ENCODE measurements around the gene DNAH11.
"Not testable (repeated sequence)": the region's sequence is repeated elsewhere in the genome, so short reads cannot be mapped to it uniquely, and the experiment has no call there.

Gene DNAH11

DNA sequence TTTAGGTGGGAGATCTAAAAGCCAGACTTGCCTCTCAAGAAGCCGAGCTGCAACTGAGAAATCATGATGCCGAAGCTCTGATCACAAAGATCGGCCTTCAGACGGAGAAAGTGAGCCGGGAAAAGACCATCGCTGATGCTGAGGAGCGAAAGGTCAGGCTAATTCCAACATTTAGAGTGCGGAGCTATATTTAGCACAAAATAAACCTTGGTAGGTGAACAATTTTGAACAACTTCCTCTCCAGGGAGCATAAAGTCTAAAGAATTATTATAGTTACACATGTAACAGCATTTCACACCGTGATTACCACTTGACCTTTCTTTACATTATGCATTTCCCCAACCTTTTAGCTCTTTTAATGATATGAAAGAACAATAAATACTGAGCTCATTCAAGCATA is 236.1 kb downstream of the DNAH11 start:
- no peaks in the 10 kb centered on the region for H3K36me3 ChIP-seq (ENCODE audit: insufficient read depth, low read length)
- no peaks in the 10 kb centered on the region for H3K27me3 ChIP-seq (ENCODE audit: control insufficient read depth, insufficient read depth, low read length)
- no peaks in the 10 kb centered on the region for H3K9me3 ChIP-seq (replicated peaks; ENCODE audit: low read length)
- H3K4me1 ChIP-seq (ENCODE audit: control insufficient read depth, insufficient read depth, low read length) = no peaks in the 10 kb centered on the region
- H3K9ac ChIP-seq (ENCODE audit: low read depth, low read length) = no peak overlapping the region
- H3K4me3 ChIP-seq (ENCODE audit: low read length) = no peak overlapping the region
- no peak overlapping the region for H3K4me2 ChIP-seq (ENCODE audit: low read length)

DNA sequence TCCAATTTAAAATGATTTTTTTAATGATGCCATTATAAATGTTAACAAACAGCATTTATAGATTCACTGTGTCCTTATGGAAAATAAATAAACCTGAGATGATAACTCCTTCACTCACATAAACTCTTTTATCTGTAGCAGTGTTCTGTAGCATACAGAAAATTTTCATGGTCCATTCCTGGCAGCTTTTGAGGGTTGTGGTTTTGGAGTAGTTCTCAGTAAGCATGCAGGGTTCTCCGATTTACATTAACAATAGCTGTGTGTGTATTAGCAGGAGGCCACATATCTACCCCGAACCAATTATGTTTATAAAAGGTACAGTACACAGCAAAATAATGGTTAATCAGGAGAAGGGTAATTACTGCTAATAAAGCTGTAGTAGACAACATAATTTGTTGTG is 240.2 kb downstream of the DNAH11 start:
- Histone ChIP-seq H3K4me2 (ENCODE audit: low read length) (no peak overlapping the region), H3K36me3 (ENCODE audit: insufficient read depth, low read length) (no peaks in the 10 kb centered on the region), H3K4me3 (ENCODE audit: low read length) (no peak overlapping the region), H3K27me3 (ENCODE audit: control insufficient read depth, insufficient read depth, low read length) (no peaks in the 10 kb centered on the region), H3K9ac (ENCODE audit: low read depth, low read length) (no peak overlapping the region), H3K9me3 (replicated peaks; ENCODE audit: low read length) (no peaks in the 10 kb centered on the region), H3K4me1 (ENCODE audit: control insufficient read depth, insufficient read depth, low read length) (no peaks in the 10 kb centered on the region)

DNA sequence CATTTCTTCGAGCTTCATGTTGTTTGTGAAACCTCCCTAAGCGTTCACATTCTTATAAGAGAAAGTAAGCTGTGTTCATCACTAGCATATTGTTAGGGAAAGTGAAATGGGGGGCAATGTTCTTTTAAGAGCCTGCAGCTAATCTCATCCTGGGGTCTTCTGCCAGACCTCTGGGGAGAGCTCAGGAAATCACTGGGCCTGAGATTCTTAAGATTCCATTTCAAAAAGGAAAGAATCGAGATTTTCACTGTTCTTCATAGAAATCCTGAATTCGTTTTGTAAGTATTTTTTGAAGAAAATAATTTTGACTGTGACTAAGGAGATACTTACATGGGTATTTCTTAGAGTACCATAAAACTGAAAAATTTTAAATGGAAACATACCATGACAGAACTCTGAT is 242.2 kb downstream of the DNAH11 start:
- H3K27me3 ChIP-seq (ENCODE audit: control insufficient read depth, insufficient read depth, low read length) = no peaks in the 10 kb centered on the region
- no peaks in the 10 kb centered on the region for H3K4me1 ChIP-seq (ENCODE audit: control insufficient read depth, insufficient read depth, low read length)
- no peaks in the 10 kb centered on the region for H3K9me3 ChIP-seq (replicated peaks; ENCODE audit: low read length)
- no peak overlapping the region for H3K4me3 ChIP-seq (ENCODE audit: low read length)
- no peaks in the 10 kb centered on the region for H3K36me3 ChIP-seq (ENCODE audit: insufficient read depth, low read length)
- H3K4me2 ChIP-seq (ENCODE audit: low read length) = no peak overlapping the region
- no peak overlapping the region for H3K9ac ChIP-seq (ENCODE audit: low read depth, low read length)

DNA sequence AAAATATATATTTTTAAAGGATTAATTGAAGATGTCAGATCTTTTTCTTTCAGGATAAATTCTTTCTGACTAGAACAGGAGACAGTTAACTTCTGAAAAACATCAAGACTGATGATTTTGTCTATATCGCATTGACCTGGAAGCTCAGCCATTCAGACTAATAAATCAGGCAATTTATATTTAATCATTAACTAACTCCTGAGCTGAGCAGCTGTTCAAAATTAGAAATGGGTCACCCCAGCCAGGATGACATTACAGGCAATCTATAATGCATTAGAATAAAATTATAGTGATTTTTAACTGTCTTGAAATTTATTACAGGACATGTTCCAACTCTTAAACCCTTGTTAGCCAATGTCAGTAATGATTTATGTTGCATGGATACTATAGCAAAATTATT is 263.0 kb downstream of the DNAH11 start:
- H3K4me1 ChIP-seq (ENCODE audit: control insufficient read depth, insufficient read depth, low read length) = no peaks in the 10 kb centered on the region
- H3K9me3 ChIP-seq (replicated peaks; ENCODE audit: low read length) = no peaks in the 10 kb centered on the region
- H3K4me2 ChIP-seq (ENCODE audit: low read length) = no peak overlapping the region
- H3K36me3 ChIP-seq (ENCODE audit: insufficient read depth, low read length) = no peaks in the 10 kb centered on the region
- no peak overlapping the region for H3K4me3 ChIP-seq (ENCODE audit: low read length)
- no peak overlapping the region for H3K9ac ChIP-seq (ENCODE audit: low read depth, low read length)
- no peaks in the 10 kb centered on the region for H3K27me3 ChIP-seq (ENCODE audit: control insufficient read depth, insufficient read depth, low read length)

DNA sequence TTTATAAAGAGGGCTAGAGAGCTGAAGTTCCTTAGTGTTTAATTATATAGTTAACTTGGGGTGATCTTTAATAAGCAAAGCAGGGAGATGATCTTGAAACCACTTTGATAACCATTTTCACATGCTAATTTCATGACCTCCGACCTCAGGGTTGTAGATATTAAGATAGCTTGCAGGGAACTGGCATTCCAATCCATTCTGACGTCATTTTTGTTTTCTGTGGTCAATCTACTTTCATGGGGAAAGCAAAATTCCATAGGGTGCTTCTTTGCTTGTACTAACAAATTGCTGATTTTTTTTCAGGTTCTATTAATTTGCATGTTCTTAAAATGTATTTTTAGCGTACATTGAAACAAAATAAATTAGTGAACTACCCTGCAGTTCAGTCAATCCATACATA is 263.5 kb downstream of the DNAH11 start:
- H3K4me3 ChIP-seq (ENCODE audit: low read length) = no peak overlapping the region
- no peaks in the 10 kb centered on the region for H3K4me1 ChIP-seq (ENCODE audit: control insufficient read depth, insufficient read depth, low read length)

DNA sequence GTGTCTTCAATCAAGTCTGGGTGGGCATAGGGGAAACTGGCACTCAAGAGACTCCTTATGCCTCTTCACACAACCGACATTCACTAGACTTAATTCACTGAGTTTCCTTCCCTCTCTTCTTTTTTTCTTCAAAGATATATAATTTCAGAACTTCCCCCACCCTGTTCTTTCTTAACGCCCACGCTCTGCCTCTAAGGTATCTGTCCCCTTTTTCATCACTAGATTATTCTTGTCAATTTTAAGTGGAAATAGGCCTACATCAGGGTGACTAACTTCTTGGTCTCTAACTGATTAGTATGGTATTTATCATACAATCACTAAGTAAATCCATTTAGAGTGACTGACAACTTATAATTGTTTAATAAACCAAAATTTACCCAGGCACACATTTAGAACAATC is 276.2 kb downstream of the DNAH11 start:
- no peaks in the 10 kb centered on the region for H3K4me1 ChIP-seq (ENCODE audit: control insufficient read depth, insufficient read depth, low read length)
- no peaks in the 10 kb centered on the region for H3K9me3 ChIP-seq (replicated peaks; ENCODE audit: low read length)
- no peaks in the 10 kb centered on the region for H3K36me3 ChIP-seq (ENCODE audit: insufficient read depth, low read length)
- no peaks in the 10 kb centered on the region for H3K27me3 ChIP-seq (ENCODE audit: control insufficient read depth, insufficient read depth, low read length)
- no peak overlapping the region for H3K4me2 ChIP-seq (ENCODE audit: low read length)
- no peak overlapping the region for H3K4me3 ChIP-seq (ENCODE audit: low read length)
- no peak overlapping the region for H3K9ac ChIP-seq (ENCODE audit: low read depth, low read length)

More for the DNA sequence above, 263.5 kb downstream of the DNAH11 start:
- Histone ChIP-seq H3K9me3 (replicated peaks; ENCODE audit: low read length) (no peaks in the 10 kb centered on the region), H3K27me3 (ENCODE audit: control insufficient read depth, insufficient read depth, low read length) (no peaks in the 10 kb centered on the region), H3K9ac (ENCODE audit: low read depth, low read length) (no peak overlapping the region), H3K4me2 (ENCODE audit: low read length) (no peak overlapping the region), H3K36me3 (ENCODE audit: insufficient read depth, low read length) (no peaks in the 10 kb centered on the region)

DNA sequence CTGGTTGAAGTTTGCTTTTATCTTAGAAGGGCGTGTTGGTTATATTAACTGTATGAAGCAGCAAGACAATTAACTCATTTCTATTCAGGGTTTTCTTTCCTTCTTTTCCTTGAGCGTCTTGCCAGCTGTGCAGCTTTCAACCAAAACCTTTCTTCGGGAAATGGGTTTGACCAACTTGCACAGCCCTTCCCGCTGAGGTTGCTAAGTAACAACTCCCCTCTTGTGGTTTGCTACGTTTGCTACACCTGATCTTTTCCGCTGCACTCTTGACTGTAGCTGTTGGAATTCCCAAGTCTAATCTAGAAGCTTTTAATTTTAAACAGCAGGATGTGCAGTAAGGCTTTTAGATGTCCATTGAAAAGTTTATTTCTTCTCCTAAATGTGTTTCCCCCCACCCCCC is 286.0 kb downstream of the DNAH11 start:
- no peak overlapping the region for H3K9ac ChIP-seq (ENCODE audit: low read depth, low read length)
- H3K4me2 ChIP-seq (ENCODE audit: low read length) = no peak overlapping the region
- peaks cover 5% of the 10 kb centered on the region for H3K27me3 ChIP-seq (ENCODE audit: control insufficient read depth, insufficient read depth, low read length)
- no peaks in the 10 kb centered on the region for H3K36me3 ChIP-seq (ENCODE audit: insufficient read depth, low read length)
- no peak overlapping the region for H3K4me3 ChIP-seq (ENCODE audit: low read length)
- no peaks in the 10 kb centered on the region for H3K9me3 ChIP-seq (replicated peaks; ENCODE audit: low read length)
- no peaks in the 10 kb centered on the region for H3K4me1 ChIP-seq (ENCODE audit: control insufficient read depth, insufficient read depth, low read length)

DNA sequence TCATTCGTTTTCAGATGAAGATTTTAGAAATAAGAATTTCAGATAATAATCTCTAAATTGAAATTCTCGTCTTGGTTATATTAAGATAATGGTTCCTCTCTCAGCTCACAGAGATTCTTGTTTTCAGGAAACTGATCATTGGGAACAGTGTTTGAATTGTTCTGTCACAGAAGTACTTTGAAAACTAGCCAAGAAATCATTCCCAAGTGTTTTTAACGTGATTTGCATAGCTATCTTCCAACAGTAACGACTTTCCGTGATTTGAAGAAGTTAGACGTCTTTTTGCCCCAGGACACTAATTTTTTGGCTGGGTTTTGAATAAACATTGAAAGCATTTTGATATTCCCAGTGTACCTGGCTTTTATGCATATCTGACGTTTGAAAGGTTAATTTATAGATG is 286.9 kb downstream of the DNAH11 start:
- H3K4me3 ChIP-seq (ENCODE audit: low read length) = no peak overlapping the region
- no peaks in the 10 kb centered on the region for H3K4me1 ChIP-seq (ENCODE audit: control insufficient read depth, insufficient read depth, low read length)
- peaks cover 5% of the 10 kb centered on the region for H3K27me3 ChIP-seq (ENCODE audit: control insufficient read depth, insufficient read depth, low read length)
- H3K9me3 ChIP-seq (replicated peaks; ENCODE audit: low read length) = no peaks in the 10 kb centered on the region
- H3K9ac ChIP-seq (ENCODE audit: low read depth, low read length) = no peak overlapping the region
- no peak overlapping the region for H3K4me2 ChIP-seq (ENCODE audit: low read length)
- H3K36me3 ChIP-seq (ENCODE audit: insufficient read depth, low read length) = no peaks in the 10 kb centered on the region

DNA sequence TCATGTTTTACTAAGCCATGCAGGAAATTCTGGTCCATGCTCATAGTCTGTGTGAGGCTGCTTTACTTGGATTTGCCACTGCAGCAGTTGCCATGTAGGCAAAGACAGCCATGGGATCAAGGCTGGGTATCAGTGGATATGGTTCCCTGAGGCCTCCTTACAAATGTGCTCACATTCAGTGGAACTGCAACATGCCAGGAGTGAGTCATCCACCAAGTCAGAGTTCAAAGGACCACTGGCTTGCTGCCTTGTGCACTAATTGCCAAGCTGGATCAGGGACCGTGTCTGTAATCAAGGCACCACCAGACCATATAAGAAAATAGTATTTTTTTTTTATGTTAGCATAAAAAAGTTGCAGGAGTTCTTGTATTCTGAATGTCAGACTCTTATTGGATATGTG is 301.9 kb downstream of the DNAH11 start:
- H3K9me3 ChIP-seq (replicated peaks; ENCODE audit: low read length) = no peaks in the 10 kb centered on the region
- no peaks in the 10 kb centered on the region for H3K4me1 ChIP-seq (ENCODE audit: control insufficient read depth, insufficient read depth, low read length)
- H3K4me2 ChIP-seq (ENCODE audit: low read length) = no peak overlapping the region
- no peaks in the 10 kb centered on the region for H3K36me3 ChIP-seq (ENCODE audit: insufficient read depth, low read length)
- no peak overlapping the region for H3K9ac ChIP-seq (ENCODE audit: low read depth, low read length)
- H3K4me3 ChIP-seq (ENCODE audit: low read length) = no peak overlapping the region
- H3K27me3 ChIP-seq (ENCODE audit: control insufficient read depth, insufficient read depth, low read length) = no peaks in the 10 kb centered on the region

DNA sequence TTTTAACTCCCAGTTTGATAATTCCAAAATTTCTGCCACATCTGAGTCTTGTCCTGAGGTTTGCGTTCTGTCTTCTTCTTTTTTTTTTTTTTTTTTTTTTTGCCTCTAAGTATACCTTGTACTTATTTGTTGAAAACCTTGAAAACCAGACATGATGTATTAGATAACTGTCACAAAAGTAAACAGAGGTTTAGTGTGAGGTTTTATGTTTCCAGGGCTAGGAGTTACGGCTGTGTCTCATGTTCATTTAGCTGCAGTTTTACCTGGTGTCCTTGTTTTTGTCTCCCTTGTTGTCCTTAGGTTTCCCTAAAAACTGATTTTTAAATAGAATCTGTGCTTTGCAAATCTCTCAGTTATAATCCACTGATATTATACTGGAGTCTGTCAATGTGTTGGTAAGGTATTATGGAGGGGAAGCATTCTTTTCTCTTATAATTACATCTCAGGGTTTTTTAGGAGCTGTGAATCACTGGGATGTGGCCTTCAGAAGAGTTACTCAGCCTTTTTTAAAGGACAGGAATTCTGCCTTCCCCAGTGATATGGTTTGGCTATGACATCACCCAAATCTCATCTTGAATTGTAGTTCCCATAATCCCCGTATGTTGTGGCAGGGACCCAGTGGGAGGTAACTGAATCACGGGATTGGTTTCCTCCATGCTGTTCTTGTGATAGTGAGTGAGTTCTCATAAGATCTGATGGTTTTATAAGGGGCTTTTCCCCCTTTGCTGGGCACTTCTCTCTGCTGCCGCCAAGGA is 307.9 kb downstream of the DNAH11 start:
- Histone ChIP-seq H3K36me3 (ENCODE audit: insufficient read depth, low read length) (no peaks in the 10 kb centered on the region), H3K9me3 (replicated peaks; ENCODE audit: low read length) (no peaks in the 10 kb centered on the region), H3K4me3 (ENCODE audit: low read length) (no peak overlapping the region), H3K4me1 (ENCODE audit: control insufficient read depth, insufficient read depth, low read length) (no peaks in the 10 kb centered on the region), H3K9ac (ENCODE audit: low read depth, low read length) (no peak overlapping the region), H3K4me2 (ENCODE audit: low read length) (no peak overlapping the region), H3K27me3 (ENCODE audit: control insufficient read depth, insufficient read depth, low read length) (no peaks in the 10 kb centered on the region)

DNA sequence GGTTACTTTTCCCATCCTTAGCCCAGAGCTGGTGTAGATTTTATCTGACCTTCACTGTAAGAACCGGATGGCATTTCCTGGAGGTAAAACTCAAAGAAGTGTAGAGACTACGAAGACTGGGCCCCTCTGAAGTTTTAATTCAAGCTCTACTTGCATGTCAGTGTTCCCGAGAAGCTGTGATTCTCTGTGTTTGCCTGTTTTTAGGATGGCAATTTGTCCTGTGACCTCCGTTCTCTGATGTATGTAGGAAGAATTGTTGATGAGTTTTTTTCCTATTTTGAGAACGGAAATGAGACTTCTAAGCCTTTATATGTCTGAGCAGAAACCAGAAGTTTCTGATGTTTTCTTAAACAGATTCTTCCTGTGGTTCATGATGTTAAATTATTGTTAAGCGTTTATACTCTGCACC is 308.7 kb downstream of the DNAH11 start:
- Histone ChIP-seq H3K4me2 (ENCODE audit: low read length) (no peak overlapping the region), H3K27me3 (ENCODE audit: control insufficient read depth, insufficient read depth, low read length) (no peaks in the 10 kb centered on the region), H3K36me3 (ENCODE audit: insufficient read depth, low read length) (no peaks in the 10 kb centered on the region), H3K4me3 (ENCODE audit: low read length) (no peak overlapping the region), H3K9me3 (replicated peaks; ENCODE audit: low read length) (no peaks in the 10 kb centered on the region), H3K4me1 (ENCODE audit: control insufficient read depth, insufficient read depth, low read length) (no peaks in the 10 kb centered on the region), H3K9ac (ENCODE audit: low read depth, low read length) (no peak overlapping the region)

DNA sequence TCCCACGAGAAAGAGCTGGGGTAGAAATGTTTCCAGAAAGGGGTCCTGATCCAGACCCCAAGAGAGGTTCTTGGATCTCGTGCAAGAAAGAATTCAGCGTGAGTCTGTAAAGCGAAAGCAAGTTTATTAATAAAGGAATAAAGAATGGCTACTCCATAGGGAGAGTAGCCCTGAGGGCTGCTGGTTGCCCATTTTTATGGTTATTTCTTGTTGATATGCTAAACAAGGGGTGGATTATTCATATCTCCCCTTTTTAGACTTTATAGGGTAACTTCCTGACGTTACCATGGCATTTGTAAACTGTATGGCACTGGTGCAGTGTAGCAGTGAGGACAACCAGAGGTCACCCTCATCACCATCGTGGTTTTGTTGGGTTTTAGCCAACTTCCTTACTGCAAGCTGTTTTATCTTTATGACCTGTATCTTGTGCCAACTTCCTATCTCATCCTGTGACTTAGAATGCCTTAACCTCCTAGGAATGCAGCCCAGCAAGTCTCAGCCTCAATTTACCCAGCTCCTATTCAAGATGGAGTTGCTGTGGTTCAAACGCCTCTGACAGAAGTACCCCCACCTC is 322.9 kb downstream of the DNAH11 start:
- not testable (repeated sequence) for H3K9me3 ChIP-seq (replicated peaks; ENCODE audit: low read length); H3K9ac ChIP-seq (ENCODE audit: low read depth, low read length); H3K4me2 ChIP-seq (ENCODE audit: low read length); H3K4me3 ChIP-seq (ENCODE audit: low read length); H3K4me1 ChIP-seq (ENCODE audit: control insufficient read depth, insufficient read depth, low read length); H3K27me3 ChIP-seq (ENCODE audit: control insufficient read depth, insufficient read depth, low read length); H3K36me3 ChIP-seq (ENCODE audit: insufficient read depth, low read length)
